Measurements from ENCODE around the gene MTARC2.

MTARC2 gene

DNA sequence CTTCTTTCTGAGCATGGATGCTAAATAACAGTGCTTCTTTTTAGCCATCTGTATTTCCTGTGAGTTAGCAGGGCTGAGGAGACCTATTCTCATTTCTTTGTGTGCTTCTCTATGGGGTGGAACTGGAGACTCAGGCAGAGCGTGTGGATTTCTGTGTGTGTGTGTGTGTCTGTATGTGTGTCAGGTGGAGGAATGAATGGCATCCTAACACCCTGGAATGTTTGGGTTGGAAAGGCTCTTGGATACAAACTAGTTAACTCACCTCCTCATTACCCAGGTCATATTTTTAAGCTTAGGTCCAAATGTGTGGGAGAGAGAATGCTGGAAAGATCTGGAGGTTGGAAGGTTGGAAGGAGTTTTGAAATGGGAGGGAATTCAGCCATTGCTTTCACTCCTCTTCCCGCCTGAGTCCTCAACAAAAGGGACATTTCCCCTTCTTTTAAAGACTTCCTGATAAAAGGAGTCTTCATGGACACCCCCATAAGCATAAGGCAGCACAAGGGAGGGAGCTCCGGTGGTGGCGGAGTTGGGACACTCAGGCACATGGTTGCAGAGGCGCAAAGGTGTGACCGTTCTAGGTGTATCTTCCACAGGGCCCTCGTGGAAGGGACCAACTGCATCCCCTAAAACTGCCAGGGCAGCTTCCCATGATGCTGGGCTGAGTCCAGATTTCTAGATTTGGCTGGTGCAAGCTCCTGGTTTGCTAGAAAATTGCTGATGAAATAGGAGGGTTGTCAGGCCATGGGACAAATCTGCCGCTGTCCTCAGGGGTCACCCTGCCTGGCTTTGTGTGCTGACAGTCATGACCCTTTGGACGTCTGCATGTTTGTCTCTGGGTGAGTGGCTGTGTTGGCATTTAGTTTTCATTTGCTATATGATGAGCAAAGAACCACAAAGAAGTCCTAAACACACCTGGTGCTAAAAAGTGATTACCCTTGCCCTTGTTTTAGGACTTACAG lies 76.2 kb downstream of the MTARC2 start:
- H3K4me2 ChIP-seq: no peak overlapping the region
- H3K27ac ChIP-seq: no peak overlapping the region
- no peaks in the 10 kb centered on the region for H3K27me3 ChIP-seq (ENCODE audit: insufficient read depth, low read depth)
- no peak overlapping the region for H3K9ac ChIP-seq
- TF ChIP-seq, protein P1, sequence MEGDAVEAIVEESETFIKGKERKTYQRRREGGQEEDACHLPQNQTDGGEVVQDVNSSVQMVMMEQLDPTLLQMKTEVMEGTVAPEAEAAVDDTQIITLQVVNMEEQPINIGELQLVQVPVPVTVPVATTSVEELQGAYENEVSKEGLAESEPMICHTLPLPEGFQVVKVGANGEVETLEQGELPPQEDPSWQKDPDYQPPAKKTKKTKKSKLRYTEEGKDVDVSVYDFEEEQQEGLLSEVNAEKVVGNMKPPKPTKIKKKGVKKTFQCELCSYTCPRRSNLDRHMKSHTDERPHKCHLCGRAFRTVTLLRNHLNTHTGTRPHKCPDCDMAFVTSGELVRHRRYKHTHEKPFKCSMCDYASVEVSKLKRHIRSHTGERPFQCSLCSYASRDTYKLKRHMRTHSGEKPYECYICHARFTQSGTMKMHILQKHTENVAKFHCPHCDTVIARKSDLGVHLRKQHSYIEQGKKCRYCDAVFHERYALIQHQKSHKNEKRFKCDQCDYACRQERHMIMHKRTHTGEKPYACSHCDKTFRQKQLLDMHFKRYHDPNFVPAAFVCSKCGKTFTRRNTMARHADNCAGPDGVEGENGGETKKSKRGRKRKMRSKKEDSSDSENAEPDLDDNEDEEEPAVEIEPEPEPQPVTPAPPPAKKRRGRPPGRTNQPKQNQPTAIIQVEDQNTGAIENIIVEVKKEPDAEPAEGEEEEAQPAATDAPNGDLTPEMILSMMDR (conservative IDR thresholded peaks at IDR 0.05; ENCODE audit: low read depth, low read length): no peak
- H4K20me1 ChIP-seq (ENCODE audit: insufficient read depth): no peaks in the 10 kb centered on the region
- H3K4me1 ChIP-seq (ENCODE audit: low read depth, poor library complexity, severe bottlenecking): no peaks in the 10 kb centered on the region
- no peak overlapping the region for H2AFZ ChIP-seq (ENCODE audit: low read depth)
- no peaks in the 10 kb centered on the region for H3K79me2 ChIP-seq (ENCODE audit: insufficient read depth, low read depth)
- no peak overlapping the region for H3K4me3 ChIP-seq (IDR thresholded peaks at IDR 0.05; ENCODE audit: insufficient read depth, low read depth, low read length)
- H3K36me3 ChIP-seq (ENCODE audit: insufficient read depth): no peaks in the 10 kb centered on the region

- Histone ChIP-seq H4K20me1 (ENCODE audit: insufficient read depth) (no peaks in the 10 kb centered on the region), H3K4me1 (ENCODE audit: low read depth, poor library complexity, severe bottlenecking) (no peaks in the 10 kb centered on the region), H3K4me3 (IDR thresholded peaks at IDR 0.05; ENCODE audit: insufficient read depth, low read depth, low read length) (no peak overlapping the region), H3K36me3 (ENCODE audit: insufficient read depth) (no peaks in the 10 kb centered on the region), H3K27ac (no peak overlapping the region), H3K4me2 (no peak overlapping the region), H3K27me3 (ENCODE audit: insufficient read depth, low read depth) (no peaks in the 10 kb centered on the region), H3K79me2 (ENCODE audit: insufficient read depth, low read depth) (no peaks in the 10 kb centered on the region), H3K9ac (no peak overlapping the region), H2AFZ (ENCODE audit: low read depth) (no peak overlapping the region)
- TF ChIP-seq, protein P1 (conservative IDR thresholded peaks at IDR 0.05; ENCODE audit: low read depth, low read length): no peak
Observed at GRCh38 chr1:220825819-220826551, 77.9 kb downstream of the MTARC2 start.

DNA sequence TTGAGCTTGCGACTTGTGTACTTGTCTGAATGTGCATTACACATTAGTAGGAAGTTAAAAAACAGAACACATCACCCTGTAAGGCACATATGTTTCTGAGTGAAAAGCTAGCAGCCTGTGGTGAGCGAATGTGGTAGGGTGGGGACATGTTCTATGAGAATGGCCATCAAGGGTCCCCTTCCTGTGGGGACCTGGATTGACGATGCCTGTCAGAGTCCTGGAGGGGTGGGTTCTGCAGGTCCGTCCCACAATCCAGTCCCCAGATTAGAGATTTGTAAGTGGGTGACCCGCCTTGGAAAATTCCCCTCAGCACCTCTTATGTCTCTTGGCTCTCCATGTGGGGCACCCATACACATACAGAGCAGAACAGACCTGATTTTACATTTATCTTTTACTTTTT lies 78.6 kb downstream of the MTARC2 start:
- Histone ChIP-seq H3K36me3 (ENCODE audit: insufficient read depth) (no peaks in the 10 kb centered on the region), H3K4me3 (IDR thresholded peaks at IDR 0.05; ENCODE audit: insufficient read depth, low read depth, low read length) (no peak overlapping the region), H4K20me1 (ENCODE audit: insufficient read depth) (no peaks in the 10 kb centered on the region), H3K79me2 (ENCODE audit: insufficient read depth, low read depth) (no peaks in the 10 kb centered on the region), H3K9ac (no peak overlapping the region), H2AFZ (ENCODE audit: low read depth) (no peak overlapping the region), H3K27ac (no peak overlapping the region), H3K4me1 (ENCODE audit: low read depth, poor library complexity, severe bottlenecking) (no peaks in the 10 kb centered on the region), H3K4me2 (no peak overlapping the region), H3K27me3 (ENCODE audit: insufficient read depth, low read depth) (no peaks in the 10 kb centered on the region)
- TF ChIP-seq, protein P1 (conservative IDR thresholded peaks at IDR 0.05; ENCODE audit: low read depth, low read length): no peak

- TF ChIP-seq, protein P1 (conservative IDR thresholded peaks at IDR 0.05; ENCODE audit: low read depth, low read length): no peak
- H3K4me3 ChIP-seq (IDR thresholded peaks at IDR 0.05; ENCODE audit: insufficient read depth, low read depth, low read length): no peak overlapping the region
- H3K79me2 ChIP-seq (ENCODE audit: insufficient read depth, low read depth): no peaks in the 10 kb centered on the region
- no peaks in the 10 kb centered on the region for H3K36me3 ChIP-seq (ENCODE audit: insufficient read depth)
- H2AFZ ChIP-seq (ENCODE audit: low read depth): no peak overlapping the region
- H3K9ac ChIP-seq: no peak overlapping the region
- no peak overlapping the region for H3K27ac ChIP-seq
- H3K4me1 ChIP-seq (ENCODE audit: low read depth, poor library complexity, severe bottlenecking): no peaks in the 10 kb centered on the region
- no peaks in the 10 kb centered on the region for H3K27me3 ChIP-seq (ENCODE audit: insufficient read depth, low read depth)
- no peaks in the 10 kb centered on the region for H4K20me1 ChIP-seq (ENCODE audit: insufficient read depth)
- no peak overlapping the region for H3K4me2 ChIP-seq
Observed at GRCh38 chr1:220827445-220828178, 79.5 kb downstream of the MTARC2 start.

All from KMS-11 (cell line).